Aortic smooth muscle cell (primary cell): Measurements from ENCODE around the gene MSH6. TPM values are rescaled to one million over a fixed set of nuclear protein-coding genes. Genes with fewer than 3 reads are reported as not detected.

Experiments used
- total RNA-seq: library from RNA; depleted of rRNA; stranded (reverse); fragments of >200 nt; gene quantifications from 2 replicates; pipeline ENCODE4 v1.2.3, GENCODE V29; 2014

Gene MSH6
- total RNA-seq: 44.8 and 47.8 TPM in 2 replicates

GRCh38 chr2:47782671-47783485 is at the start of gene MSH6:
Gene MSH6, plus strand, starts transcription at chr2:47783145. Its CDS starts 89 bp downstream, at chr2:47783234.

Other genes starting within 250 kb of the MSH6 start
- 0.06 and 0.13 TPM in 2 replicates for gene KCNK12, start 212.2 kb upstream of the MSH6 start, total RNA-seq
- 47.6 and 63.3 TPM in 2 replicates for gene FBXO11, start 123.4 kb downstream of the MSH6 start, total RNA-seq